HPDE6-E6E7 (cell line): ENCODE measurements around the gene IRS1.

Experiments
- DNase-seq: peaks from one replicate; pipeline ENCODE4 v3.0.0; 2011; ENCODE audit warnings: missing footprints; ENCODE audit errors: extremely low spot score

The IRS1 gene

DNA sequence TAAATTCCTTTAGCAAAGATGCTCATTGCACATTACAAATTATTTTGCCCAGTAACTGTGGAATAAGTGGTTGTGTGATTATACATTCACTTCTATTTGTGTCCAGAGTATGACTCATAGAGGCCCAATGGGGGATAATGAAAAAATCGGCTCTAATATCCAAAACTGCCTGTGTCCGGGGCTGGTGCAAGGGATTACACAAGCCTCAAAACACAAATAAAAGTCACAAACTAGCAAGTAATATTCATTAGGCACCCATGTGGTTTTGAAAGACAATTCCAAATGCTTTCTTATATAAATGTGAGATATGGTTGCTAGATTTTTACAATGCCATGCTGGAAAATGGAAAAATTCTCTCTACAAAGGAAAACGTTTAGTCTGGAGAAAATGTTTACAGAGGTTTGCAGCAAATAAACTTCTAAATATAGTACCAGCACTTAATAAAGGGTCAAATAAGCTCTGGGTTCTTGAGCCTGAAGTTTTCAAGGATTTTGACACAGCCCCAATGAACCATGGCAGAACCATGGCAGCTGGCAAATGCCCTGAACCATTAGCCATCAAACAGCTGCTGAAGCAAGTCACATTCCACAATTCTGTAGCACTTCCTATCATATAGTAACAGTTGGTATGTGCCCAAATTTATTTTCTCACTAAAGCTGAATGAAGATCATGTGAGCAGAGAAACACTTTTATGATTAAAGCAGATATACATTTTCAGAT is 40.5 kb downstream of the IRS1 start:
- peak; percentile 11 for DNase-seq

DNA sequence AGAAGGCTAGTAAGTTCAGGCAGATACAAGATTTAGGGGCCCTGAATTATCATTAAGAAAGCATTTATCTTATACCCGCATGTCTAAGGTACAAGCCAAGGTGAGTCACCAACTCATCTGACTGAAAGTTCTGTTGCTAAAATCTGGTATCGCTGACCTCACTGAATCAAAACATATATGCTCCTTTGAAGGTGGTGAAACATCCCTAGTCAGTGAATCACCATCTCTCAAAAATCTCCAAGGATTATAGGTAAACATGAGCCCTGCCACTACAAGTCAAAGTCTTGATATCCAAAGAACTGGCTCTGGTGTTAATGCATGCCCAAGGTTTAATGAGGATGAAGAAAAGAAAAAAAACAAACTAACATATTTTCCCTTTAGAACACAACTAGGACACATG is 43.5 kb downstream of the IRS1 start:
- peak; percentile 76 for DNase-seq

DNA sequence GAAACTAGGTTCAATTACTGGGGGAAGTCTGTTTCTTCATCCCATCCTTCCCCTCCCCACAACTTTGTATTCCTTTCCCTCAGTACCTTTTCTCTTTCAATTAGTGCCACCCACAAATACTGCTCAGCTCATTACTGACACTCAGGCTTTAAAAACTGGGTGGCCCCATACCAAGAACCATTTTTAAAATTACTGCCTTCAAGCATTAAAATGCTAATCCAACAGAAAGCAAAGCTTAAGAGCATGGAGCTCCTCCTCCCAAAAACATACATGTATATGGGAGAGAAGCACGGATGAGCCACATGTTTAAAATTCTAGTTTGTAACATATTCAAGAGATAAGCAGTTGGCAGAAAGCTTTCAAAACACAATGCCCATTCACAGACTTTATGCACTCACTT is 44.0 kb downstream of the IRS1 start:
- DNase-seq = no peak

DNA sequence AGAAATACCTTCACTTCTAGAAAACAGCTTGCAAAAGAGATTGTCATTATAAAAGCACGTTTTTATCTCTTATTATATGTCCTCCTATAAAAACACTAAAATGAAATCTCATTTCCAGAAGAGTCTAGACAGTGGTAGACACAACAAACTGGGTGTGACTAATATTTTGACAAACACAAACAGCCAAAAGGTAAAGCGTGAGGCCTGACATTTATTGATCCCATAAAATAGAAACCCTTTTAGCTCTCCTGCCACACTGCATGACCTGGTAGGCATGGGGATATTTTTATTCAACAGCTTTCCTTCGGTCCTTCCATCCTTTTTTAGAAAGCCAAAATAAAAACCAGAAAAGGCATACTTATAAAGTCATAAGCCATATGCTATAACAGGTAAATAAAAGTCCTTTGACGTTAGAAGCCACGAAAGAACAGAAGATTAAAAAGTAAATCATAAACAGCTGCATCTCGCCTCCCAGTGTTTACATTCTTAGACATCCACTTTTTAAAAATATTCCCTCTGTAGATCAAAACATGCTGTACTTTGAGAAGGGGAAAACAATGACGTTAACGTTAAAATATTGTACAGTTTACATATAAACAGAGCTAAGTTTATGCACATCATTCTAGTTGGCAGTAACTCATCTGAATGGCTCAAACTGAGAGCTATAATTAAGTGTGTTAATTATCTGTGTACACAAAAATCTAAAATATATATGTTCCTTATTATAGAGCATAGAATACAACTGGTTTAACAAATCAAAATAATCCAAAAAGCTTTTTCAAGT is 44.6 kb downstream of the IRS1 start:
- no peak for DNase-seq

DNA sequence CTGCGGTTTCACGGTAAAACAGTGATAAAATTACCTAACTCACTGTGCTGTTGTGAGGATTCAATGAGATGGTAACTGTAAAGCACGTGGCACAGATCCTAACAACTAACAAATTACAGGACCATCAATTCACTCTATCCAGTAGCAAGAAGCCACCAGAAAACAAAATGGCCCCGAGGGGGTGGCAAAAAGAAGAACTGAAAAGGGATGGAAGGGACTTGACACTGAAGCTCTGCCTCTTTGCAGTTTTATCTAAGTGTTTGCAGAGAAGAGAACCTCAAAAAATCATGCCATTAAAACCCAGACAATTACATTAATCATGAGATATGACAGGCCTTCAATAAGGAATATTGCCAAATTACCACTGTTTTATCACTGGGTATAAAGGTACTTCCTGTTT is 46.7 kb downstream of the IRS1 start:
- DNase-seq = no peak

DNA sequence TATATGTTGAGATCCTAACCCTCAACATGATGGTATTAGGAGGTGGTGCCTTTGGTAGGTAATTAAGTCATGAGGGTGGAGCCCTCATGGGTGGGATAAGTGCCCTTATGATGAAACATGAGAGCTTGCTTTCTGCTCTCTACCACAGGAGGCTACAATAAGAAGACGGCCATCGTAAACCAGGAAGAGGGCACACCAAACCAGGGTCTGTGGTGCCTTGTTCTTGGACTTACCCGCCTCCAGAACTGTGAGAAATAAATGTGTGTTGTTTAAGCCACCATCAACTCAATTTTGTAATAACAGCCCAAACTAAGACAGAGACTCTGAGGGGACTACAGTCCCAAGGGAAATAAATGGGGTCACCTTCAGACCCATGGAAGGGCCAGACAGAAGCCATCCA is 52.3 kb downstream of the IRS1 start:
- no peak for DNase-seq

DNA sequence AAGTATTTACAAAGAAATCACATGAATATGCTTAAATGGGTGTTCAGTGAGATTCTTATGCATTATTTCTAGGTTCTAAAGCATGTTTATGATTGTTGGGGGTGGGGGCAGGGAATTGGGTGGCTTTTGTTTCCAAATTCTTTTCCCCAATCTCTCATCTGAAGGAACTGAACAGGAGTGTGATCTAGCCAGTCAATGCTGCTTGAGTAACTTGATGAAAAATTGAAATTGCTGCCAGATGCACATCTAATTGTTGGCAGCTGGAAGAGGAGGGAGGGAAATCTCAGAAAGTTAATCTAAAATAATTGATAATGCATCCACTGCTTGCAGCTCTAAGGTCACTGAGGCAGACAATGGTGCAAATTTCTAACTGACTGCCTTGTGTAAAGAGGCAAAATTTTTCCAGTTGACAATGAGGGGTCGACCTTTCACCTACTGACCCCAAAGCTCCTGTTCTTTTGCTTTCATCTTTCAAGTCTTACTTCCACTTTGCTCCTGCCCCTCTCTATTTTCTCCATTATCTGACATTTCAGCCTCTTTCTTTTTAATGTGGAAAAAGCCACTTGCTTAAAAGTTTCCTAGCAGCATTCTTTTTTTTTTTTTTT is 53.3 kb downstream of the IRS1 start:
- no peak for DNase-seq

DNA sequence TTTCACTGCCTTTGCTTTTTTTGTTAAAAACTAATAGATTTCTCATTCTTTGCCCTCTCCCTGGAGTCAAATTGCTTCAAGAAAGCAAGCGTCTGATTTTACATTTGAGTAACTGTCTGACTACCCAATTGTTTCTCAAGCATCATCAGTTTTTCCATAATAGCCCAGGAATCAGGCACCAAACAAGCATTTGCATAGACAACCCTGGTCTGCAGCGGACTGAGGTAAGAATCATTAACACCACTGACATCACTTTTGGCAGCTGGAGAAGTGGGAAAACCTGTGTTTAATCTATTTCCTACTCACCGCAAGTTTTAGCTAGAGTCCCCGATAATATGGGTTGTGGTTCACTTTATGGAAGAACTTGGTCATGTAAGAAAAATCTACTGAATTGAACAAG is 55.7 kb downstream of the IRS1 start:
- DNase-seq = no peak

DNA sequence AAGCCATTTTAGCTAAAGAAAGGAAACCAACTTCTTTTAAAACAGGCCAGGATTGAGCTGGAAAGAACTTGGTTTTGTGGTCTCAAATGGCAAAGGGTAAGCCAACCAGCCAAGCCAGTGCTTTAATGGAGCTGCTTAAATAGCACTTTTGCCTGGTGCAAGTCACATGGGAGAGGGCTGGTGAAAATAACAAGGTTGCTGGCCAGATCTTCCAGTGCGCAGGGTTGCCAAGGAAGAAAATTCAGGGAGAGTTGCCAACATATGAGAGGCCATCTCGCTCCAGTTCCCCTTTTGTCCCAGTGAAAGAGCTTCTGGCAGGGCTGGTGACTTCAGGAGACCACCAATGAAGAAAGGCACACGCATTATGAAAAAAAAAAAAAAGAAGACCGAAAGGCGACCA is 57.3 kb downstream of the IRS1 start:
- DNase-seq = no peak

DNA sequence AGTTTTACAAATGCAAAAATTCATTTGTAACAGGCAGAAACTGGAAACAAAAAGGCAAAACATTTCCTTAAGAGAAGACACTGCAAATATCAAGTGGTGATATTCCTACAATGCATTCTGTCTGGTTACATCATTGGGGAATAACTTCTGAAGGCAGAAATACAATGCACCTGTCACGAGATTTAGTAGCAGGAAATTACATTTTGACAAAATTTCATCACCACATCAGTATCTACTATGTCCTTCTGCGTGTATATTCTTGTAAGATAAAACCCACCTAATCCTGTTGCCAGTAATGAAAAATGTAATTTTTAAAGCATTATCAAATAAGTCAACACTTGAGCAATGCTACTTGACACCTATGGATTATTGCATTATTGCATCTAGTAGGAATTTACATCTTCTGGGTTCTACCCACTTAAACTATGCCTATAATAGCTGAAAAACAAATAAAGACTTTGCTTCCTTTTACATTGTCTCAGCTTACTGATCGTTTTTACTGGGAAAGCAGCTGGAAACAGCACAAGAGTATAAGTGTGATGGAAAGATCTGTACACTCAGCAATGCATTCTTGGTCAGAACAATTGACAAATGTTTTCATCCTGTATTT is 59.5 kb downstream of the IRS1 start:
- DNase-seq = no peak

DNA sequence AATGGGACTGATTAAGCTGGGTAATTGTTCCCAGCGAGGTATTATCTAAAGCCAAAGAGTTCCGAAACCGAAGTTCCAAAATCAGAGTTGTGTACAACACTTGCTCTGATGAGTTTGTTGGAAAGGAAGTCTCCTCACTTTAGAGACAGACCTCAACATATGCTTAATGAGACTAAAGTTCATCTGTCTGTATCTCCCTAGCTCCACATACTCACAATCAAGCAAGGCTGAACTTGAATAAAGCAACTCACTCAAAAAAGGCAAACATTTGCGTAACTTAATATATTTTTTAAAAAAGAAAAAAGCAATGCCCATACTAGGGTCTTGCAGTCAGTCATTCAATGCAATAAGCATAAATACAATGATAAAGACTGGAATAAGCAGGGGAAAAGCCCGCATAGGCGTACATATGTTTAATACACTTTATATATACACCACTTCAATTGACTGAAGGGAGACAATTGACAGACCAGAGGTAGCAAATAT is 60.0 kb downstream of the IRS1 start:
- DNase-seq = no peak

DNA sequence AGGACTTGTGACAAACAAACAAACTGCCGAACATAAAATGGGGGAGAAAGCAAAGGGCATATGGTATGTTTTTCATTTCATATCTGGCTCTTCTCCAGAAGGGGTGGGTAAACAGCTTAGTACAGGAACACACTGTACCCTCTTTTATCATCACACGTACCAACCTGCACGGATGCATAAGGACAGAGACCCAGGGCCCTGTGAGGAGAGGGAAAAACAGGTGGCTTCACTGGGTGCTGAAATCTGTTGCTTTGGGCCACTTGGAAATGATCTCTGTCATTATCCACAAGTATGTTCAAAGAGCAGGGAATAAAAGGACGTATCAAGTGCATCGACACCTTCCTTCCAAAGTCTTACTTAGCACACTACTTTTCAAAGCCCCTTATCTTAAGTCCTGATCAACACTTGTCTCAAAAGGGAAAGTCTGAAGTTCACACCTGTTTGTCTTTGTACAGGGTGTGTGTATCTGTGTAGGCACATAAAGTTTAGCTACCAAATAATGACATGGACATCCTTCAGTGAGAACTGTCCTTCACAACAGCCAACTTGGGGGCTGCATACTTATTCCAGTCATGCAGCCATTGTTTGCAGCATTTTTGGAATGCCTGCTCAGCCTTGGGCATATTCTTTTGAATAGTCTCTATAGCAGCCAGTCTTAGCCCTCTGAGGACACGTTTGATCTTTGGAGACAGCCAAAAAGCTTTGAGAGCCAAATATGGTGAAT is 60.6 kb downstream of the IRS1 start:
- DNase-seq = no peak

DNA sequence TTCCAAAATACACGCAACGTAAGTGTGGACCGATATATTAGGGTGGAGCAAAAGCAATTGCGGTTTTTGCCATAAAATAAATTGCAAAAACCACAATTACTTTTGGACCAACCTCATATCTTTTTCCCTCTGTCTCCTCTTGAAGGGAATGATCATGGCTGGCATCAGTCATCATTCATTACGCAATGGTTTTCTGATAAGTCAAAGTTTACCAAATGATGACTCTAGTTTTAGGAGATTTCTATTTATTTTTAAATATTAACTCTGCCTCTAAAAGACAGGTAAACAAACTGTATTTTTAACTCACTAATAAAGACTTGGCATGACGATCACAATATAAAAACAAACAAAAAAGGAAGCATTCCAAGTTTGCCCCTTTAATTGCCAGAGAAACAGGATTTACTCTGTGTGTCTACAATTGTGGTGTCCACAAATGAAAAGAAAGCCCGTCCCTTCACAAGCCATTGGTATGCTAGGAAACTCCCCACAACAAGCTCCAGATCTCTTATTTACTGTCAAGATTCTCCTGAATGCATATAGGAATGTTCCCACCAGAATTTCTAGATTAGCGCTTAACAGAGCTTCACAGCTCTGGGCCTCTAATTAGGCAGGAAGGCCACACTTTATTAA is 61.3 kb downstream of the IRS1 start:
- DNase-seq = no peak

DNA sequence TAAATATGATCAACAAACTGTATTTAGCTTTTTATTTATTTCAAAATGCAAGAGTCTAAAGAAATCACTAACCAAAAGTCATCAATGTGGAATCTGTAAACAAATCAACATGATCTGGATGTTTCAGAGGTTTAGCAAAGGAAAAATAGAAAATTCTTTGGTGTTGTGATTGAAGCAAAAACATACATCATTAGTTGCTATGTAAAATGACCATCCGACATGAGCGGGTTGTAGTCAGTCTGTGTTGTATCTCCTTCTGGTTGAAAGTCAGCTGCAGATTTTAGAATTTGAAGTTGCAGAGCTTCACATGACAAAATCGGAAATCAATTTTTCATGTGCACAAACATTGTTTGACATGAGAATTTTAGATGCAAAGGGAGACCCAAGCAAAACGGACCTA is 63.2 kb downstream of the IRS1 start:
- DNase-seq = no peak

DNA sequence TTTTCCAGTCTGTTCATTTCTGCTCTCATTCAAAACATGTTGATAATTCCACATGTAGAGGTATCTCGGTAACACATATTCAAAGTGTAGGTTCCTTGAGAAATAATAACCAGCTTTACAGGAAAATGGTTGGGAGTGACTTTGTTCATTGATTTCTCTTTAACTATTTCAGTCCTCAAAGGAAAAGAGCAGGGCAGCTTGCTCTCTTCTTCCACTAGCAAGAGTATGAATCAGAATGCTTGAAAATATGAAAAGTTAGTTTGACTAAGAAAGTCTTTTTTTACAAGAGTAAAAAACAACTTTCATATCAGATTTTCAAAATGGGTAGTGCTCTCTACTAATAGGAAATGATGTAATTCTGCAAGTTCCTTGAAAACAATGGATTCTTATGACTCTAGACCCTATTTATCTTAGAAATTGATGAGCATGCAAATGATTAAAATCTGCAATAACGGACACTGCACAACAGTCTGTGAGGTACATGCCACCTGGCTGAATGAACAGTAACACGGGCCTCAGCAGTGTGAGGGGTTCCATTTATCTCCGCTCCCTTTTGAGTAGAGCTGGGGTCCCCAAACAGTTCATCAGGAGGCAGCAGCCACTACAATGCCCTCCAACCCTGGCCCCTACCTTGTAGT is 65.6 kb downstream of the IRS1 start:
- no peak for DNase-seq

DNA sequence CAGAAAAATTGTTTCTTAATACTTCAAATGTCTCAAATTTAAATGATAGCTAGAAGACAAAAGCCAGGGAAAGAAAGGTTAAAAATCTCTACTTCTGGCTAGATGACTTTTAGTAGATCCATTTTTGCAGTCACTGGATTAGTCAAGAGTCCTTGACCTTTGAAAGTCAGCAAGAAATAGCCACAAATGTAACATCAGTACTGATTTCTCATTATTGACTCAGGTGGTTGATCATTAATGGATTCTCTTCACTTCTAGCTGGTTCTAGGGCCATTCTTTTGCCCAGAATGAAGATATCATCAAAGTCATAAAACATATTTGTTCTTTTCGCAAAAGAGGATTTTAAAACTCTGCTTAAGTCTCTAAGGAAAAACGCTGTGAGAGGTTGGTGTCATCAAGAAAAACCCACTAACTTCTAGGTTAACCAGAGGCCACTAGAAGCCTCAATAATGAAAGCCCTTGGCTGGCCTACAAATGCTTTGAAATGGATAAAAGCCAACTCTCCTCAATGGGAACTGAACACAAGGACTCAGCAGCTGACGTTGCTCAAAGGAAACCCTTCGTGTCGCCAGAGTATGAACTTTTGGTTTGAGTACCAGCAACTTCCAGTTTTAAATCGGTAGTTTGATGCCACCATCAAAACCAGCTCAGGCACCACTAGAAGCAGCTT is 66.3 kb downstream of the IRS1 start:
- no peak for DNase-seq

DNA sequence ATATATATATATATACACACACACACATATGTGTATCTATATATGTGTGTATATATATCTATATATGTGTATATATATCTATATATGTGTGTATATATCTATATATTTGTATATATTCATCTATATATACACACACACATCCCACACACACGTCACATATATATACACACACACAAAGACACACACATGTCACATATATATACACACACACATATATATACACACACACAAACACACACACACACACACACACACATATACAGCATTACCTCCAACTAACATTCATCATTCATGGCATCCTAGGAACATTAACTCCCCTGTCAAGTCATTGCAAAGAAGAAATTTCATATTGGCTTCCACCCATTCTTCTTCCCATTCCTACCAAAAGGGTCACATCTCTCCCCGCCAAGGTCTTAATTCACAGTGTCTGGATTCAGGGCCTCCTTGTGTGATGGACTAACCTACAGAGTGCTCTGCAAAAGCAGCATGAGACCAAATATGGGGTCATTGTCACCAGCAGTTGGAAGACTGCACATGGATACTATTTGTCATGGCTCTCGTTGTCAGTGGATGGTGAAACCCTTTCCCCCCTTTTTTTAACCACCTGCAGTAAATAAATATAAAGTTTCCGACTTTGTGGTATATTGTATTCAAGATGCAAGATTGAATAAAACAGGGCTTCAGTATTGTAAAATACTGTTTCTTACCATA is 67.0 kb downstream of the IRS1 start:
- no peak for DNase-seq

DNA sequence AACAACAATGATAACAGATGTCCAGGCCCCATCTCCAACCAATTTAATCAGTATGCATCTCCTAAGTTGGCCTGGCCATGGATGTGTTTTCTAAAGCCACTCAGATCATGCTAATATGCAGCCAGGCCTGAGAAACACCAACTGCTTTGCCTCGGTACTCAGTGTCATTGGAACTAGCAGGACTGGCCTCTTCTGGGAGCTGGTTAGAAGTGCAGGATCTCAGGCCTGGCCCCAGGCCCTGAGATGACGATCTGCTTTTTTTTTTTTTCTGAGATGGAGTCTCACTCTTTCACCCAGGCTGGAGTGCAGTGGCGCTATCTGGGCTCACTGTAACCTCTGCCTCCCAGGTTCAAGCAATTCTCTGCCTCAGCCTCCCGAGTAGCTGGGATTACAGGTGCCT is 69.1 kb downstream of the IRS1 start:
- DNase-seq = no peak

DNA sequence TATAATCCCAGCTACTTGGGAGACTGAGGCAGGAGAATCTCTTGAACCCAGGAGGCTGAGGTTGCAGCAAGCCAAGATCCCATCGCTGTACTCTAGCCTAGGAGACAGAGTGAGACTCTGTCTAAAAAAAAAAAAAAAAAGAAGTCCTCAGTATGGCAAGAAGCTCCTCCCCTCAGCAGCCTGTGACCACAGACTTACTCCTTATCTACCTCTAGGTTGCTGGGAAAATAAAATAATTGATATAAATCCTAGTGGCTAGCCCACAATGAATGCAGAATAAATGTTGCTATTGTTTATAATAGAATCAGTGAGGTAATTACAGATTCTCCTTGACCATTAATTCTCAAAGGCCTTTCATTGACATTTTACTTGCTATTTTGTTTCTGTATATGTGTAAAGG is 70.6 kb downstream of the IRS1 start:
- no peak for DNase-seq

DNA sequence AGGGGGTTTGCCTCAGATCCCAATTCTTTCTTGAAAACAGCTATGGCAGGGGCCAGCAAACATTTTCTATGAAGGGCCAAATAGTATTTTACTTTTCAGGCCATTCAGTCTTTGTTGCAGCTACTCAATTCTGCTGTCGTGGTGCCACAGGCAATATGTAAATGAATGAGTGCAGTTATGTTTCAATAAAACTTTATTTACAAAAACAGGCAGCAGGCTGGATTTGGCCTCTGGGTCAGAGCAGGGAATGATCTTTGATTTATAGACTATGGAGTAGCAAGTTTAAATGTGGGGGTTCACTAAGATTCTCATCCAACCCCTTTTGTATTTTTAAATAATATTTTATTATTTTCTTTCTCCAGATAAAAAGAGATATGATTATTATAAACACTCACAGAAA is 72.4 kb downstream of the IRS1 start:
- no peak for DNase-seq
